Thyroid gland (tissue), 4 donors: ENCODE results near the gene C3orf38.

Source experiments
- POLR2A ChIP-seq, 2 donors: fragments of 450-650 bp; IDR thresholded peaks; one replicate each; pipeline ENCODE4 v1.6.1; 2017; ENCODE audit warnings: antibody characterized with exemption in 2 of 2, mild to moderate bottlenecking in 2 of 2, moderate library complexity in 1 of 2
- TF ChIP-seq, protein P1 (sequence below), 6 experiments: fragments of 200-600 bp in 3 of 6; fragments of 450-650 bp in 3 of 6; sonication (generic) in 3 of 6; IDR thresholded peaks; one replicate each; pipeline ENCODE4 v1.5.1; 2016 to 2019; ENCODE audit warnings: antibody characterized with exemption in 6 of 6, mild to moderate bottlenecking in 2 of 6, inconsistent platforms in 1 of 6, moderate library complexity in 1 of 6

GRCh38 chr3:88114878-88115549 lies 34.7 kb upstream of the C3orf38 start:
- TF ChIP-seq, protein P1, sequence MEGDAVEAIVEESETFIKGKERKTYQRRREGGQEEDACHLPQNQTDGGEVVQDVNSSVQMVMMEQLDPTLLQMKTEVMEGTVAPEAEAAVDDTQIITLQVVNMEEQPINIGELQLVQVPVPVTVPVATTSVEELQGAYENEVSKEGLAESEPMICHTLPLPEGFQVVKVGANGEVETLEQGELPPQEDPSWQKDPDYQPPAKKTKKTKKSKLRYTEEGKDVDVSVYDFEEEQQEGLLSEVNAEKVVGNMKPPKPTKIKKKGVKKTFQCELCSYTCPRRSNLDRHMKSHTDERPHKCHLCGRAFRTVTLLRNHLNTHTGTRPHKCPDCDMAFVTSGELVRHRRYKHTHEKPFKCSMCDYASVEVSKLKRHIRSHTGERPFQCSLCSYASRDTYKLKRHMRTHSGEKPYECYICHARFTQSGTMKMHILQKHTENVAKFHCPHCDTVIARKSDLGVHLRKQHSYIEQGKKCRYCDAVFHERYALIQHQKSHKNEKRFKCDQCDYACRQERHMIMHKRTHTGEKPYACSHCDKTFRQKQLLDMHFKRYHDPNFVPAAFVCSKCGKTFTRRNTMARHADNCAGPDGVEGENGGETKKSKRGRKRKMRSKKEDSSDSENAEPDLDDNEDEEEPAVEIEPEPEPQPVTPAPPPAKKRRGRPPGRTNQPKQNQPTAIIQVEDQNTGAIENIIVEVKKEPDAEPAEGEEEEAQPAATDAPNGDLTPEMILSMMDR (IDR thresholded peaks at IDR 0.05): no peak
- no peak for TF ChIP-seq POLR2A (IDR thresholded peaks at IDR 0.05)
